SKM-1 (cell line): Measurements from ENCODE around the gene CXXC5.

Experiments
- DNase-seq: peaks from one replicate; lab custom pipeline; 2025; ENCODE audit not compliant: unreplicated experiment; lab: John Stamatoyannopoulos, UW

The CXXC5 gene

GRCh38 chr5:139638090-139638735 lies 9.9 kb upstream of the CXXC5 start:
- DNase-seq: no peak

GRCh38 chr5:139638736-139639618 lies 9.2 kb upstream of the CXXC5 start:
- DNase-seq: no peak

- DNase-seq: no peak
These were observed 8.3 kb upstream of the CXXC5 start for GRCh38 chr5:139639619-139640380.

GRCh38 chr5:139640421-139641115 lies 7.6 kb upstream of the CXXC5 start:
- no peak for DNase-seq

GRCh38 chr5:139641116-139642080 lies 6.8 kb upstream of the CXXC5 start:
- DNase-seq: no peak

GRCh38 chr5:139642213-139642612 lies 5.9 kb upstream of the CXXC5 start:
- no peak for DNase-seq

- no peak for DNase-seq
These were observed 5.0 kb upstream of the CXXC5 start for GRCh38 chr5:139642891-139643871.

GRCh38 chr5:139644001-139644456 lies 4.1 kb upstream of the CXXC5 start:
- DNase-seq: no peak

GRCh38 chr5:139644646-139645429 lies 3.3 kb upstream of the CXXC5 start:
- DNase-seq: no peak

GRCh38 chr5:139645430-139645871 lies 2.7 kb upstream of the CXXC5 start:
- no peak for DNase-seq

GRCh38 chr5:139646111-139646510 lies 2.0 kb upstream of the CXXC5 start:
- no peak for DNase-seq

- DNase-seq: peak; percentile 45
These were observed 1.1 kb upstream of the CXXC5 start for GRCh38 chr5:139646912-139647505.

- no peak for DNase-seq
These were observed 494 bp upstream of the CXXC5 start for GRCh38 chr5:139647506-139648204.

GRCh38 chr5:139649082-139649991 lies 1.2 kb downstream of the CXXC5 start:
- DNase-seq: no peak

- DNase-seq: no peak
These were observed 2.0 kb downstream of the CXXC5 start for GRCh38 chr5:139650031-139650688.
